SU-DHL-6 (cell line): ENCODE data around the gene PHKB.
"Not testable (repeated sequence)": the region's sequence is repeated elsewhere in the genome, so short reads cannot be mapped to it uniquely, and the experiment has no call there.

Source experiments
- H2AFZ ChIP-seq: fragments of 200-600 bp; sonication (generic); 2 replicates; pipeline ENCODE4 v1.6.1; 2014; ENCODE audit warnings: low read depth, mild to moderate bottlenecking, moderate library complexity, mixed read lengths, antibody characterized with exemption, low read length; ENCODE audit not compliant: severe bottlenecking
- H3F3A ChIP-seq: fragments of 200-600 bp; shearing (Covaris generic); 2 replicates; pipeline ENCODE4 v1.6.0; 2016; ENCODE audit warnings: antibody characterized with exemption, mild to moderate bottlenecking; ENCODE audit not compliant: insufficient read depth
- H3K27ac ChIP-seq: fragments of 200-600 bp; sonication (generic); 2 replicates; pipeline ENCODE4 v1.5.1; 2016; ENCODE audit warnings: low read depth, mild to moderate bottlenecking, low read length, moderate library complexity, mixed read lengths
- H3K27me3 ChIP-seq: fragments of 200-600 bp; sonication (generic), shearing (Covaris generic); 2 replicates; pipeline ENCODE4 v1.6.0; 2014; ENCODE audit warnings: mild to moderate bottlenecking, low read length
- H3K36me3 ChIP-seq: fragments of 200-600 bp; sonication (generic); 2 replicates; pipeline ENCODE4 v1.6.1; 2014; ENCODE audit warnings: mild to moderate bottlenecking, low read length, mixed read lengths
- H3K4me2 ChIP-seq: fragments of 300-600, 200-600 bp; shearing (Covaris generic), sonication (generic); 2 replicates; pipeline ENCODE4 v1.6.0; 2014; ENCODE audit warnings: low read length, low read depth, mild to moderate bottlenecking; ENCODE audit not compliant: poor library complexity, severe bottlenecking
- H3K4me3 ChIP-seq: fragments of 200-600 bp; sonication (generic); 2 replicates; pipeline ENCODE4 v1.5.1; 2014; ENCODE audit warnings: antibody characterized with exemption, low read length, mild to moderate bottlenecking, mixed read lengths; ENCODE audit not compliant: insufficient read depth, poor library complexity, severe bottlenecking
- H3K79me2 ChIP-seq: fragments of 200-600 bp; sonication (generic); 2 replicates; pipeline ENCODE4 v1.6.1; 2014; ENCODE audit warnings: mild to moderate bottlenecking, low read length, moderate library complexity; ENCODE audit not compliant: insufficient read depth
- H3K9ac ChIP-seq: fragments of 200-600 bp; sonication (generic); 2 replicates; pipeline ENCODE4 v1.7.0; 2014; ENCODE audit warnings: mild to moderate bottlenecking, low read length
- H3K9me2 ChIP-seq: fragments of 200-600 bp; sonication (generic); replicated peaks from 2 replicates; pipeline ENCODE4 v1.6.1; 2014; ENCODE audit warnings: low read length; ENCODE audit not compliant: insufficient read depth
- H3K9me3 ChIP-seq: fragments of 200-600 bp; sonication (generic); 2 replicates; pipeline ENCODE4 v1.6.1; 2014; ENCODE audit warnings: low read length, mixed read lengths; ENCODE audit not compliant: insufficient read depth
- H4K20me1 ChIP-seq: fragments of 200-600 bp; sonication (generic); 2 replicates; pipeline ENCODE4 v1.6.1; 2014; ENCODE audit warnings: low read depth, mild to moderate bottlenecking, antibody characterized with exemption, low read length, moderate library complexity, mixed read lengths
- EZH2phosphoT487 ChIP-seq: fragments of 200-600 bp; sonication (generic), shearing (Covaris generic); conservative IDR thresholded peaks from 2 replicates; pipeline ENCODE4 v1.6.1; 2018; ENCODE audit warnings: mild to moderate bottlenecking, antibody characterized with exemption, low read length, moderate library complexity, mixed read lengths
- TF ChIP-seq, protein P1 (sequence below): fragments of 200-600 bp; sonication (generic); IDR thresholded peaks from one replicate; pipeline ENCODE4 v1.5.1; 2017; ENCODE audit warnings: antibody characterized with exemption, mild to moderate bottlenecking, low read length, moderate library complexity; ENCODE audit not compliant: insufficient read depth, poor library complexity, severe bottlenecking

The PHKB gene

GRCh38 chr16:47667956-47668355 is 206.8 kb downstream of the PHKB start:
- H3K79me2 ChIP-seq = no peaks in the 10 kb centered on the region
- no peak overlapping the region for H3K4me2 ChIP-seq
- TF ChIP-seq, protein P1, sequence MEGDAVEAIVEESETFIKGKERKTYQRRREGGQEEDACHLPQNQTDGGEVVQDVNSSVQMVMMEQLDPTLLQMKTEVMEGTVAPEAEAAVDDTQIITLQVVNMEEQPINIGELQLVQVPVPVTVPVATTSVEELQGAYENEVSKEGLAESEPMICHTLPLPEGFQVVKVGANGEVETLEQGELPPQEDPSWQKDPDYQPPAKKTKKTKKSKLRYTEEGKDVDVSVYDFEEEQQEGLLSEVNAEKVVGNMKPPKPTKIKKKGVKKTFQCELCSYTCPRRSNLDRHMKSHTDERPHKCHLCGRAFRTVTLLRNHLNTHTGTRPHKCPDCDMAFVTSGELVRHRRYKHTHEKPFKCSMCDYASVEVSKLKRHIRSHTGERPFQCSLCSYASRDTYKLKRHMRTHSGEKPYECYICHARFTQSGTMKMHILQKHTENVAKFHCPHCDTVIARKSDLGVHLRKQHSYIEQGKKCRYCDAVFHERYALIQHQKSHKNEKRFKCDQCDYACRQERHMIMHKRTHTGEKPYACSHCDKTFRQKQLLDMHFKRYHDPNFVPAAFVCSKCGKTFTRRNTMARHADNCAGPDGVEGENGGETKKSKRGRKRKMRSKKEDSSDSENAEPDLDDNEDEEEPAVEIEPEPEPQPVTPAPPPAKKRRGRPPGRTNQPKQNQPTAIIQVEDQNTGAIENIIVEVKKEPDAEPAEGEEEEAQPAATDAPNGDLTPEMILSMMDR = no peak
- TF ChIP-seq EZH2phosphoT487 = no peak

DNA sequence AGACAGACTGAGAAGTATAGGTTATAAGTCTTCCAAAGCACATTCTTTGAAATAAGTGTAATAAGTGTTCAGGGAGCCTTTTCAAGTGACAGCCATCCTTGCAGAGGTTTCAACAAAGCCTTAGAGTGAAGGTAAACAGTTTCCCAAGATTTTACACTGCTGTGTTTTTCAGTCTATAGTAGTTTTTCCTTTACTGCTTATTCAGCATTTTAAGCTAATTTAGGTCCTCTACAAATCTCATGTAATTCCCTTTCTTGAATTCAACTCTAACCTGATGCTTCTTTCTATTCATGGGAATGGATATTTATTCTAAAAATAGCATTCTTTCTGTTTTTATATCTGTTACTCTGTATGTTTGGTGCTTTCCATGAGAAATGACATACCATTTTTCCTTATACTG is 211.3 kb downstream of the PHKB start:
- Histone ChIP-seq H3F3A (no peaks in the 10 kb centered on the region), H3K27ac (no peak overlapping the region), H3K9me3 (no peaks in the 10 kb centered on the region), H2AFZ (no peak overlapping the region), H3K9me2 (no peaks in the 10 kb centered on the region), H3K79me2 (no peaks in the 10 kb centered on the region), H3K9ac (no peak overlapping the region), H3K4me3 (no peak overlapping the region), H3K4me2 (no peak overlapping the region), H3K36me3 (peaks cover 10% of the 10 kb centered on the region), H4K20me1 (no peaks in the 10 kb centered on the region), H3K27me3 (no peaks in the 10 kb centered on the region)
- no peak for TF ChIP-seq EZH2phosphoT487
- TF ChIP-seq, protein P1 = no peak

More at GRCh38 chr16:47667956-47668355, 206.8 kb downstream of the PHKB start:
- Histone ChIP-seq H3K36me3 (peaks cover 3% of the 10 kb centered on the region; the same call in 1 of the 2 replicates), H3K9ac (no peak overlapping the region), H3K9me2 (no peaks in the 10 kb centered on the region), H4K20me1 (no peaks in the 10 kb centered on the region), H3K9me3 (no peaks in the 10 kb centered on the region), H3K27me3 (no peaks in the 10 kb centered on the region), H2AFZ (no peak overlapping the region), H3K4me3 (no peak overlapping the region), H3F3A (no peaks in the 10 kb centered on the region), H3K27ac (no peak overlapping the region)

DNA sequence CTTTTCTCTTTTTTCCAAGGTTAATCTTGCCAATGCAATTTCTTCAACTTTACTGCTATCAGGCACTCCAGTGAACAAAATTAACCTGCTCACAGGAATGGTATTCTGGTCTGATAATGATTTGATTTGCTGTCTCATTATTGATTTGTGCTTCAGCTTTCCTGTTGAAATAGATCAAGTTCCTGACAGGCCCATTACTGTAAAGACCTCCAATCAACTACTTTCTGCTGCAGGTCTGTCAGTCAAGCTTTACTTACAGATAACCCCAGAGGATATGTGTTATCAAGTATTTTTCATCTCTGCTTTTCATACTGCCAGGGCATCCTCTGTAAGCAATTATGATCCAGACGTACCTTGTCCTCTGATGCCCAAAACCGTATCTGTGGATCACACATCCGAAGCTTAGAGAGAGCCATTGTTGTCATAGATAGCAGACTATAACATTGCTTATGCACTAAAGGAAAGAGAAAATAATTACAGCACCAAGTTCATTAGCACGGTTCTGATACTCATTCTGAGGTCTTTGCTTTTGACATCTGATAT is 215.6 kb downstream of the PHKB start:
- no peak overlapping the region for H3K4me2 ChIP-seq
- TF ChIP-seq, protein P1 = no peak
- TF ChIP-seq EZH2phosphoT487 = no peak
- peaks cover 10% of the 10 kb centered on the region for H3K36me3 ChIP-seq
- H3K9me3 ChIP-seq = no peaks in the 10 kb centered on the region
- no peak overlapping the region for H3K4me3 ChIP-seq
- H4K20me1 ChIP-seq = no peaks in the 10 kb centered on the region
- H3K27ac ChIP-seq = no peak overlapping the region
- H3K9ac ChIP-seq = no peak overlapping the region
- H3K79me2 ChIP-seq = no peaks in the 10 kb centered on the region
- H3F3A ChIP-seq = no peaks in the 10 kb centered on the region
- H3K27me3 ChIP-seq = no peaks in the 10 kb centered on the region
- H3K9me2 ChIP-seq = no peaks in the 10 kb centered on the region
- H2AFZ ChIP-seq = no peak overlapping the region

GRCh38 chr16:47681571-47681970 is 220.4 kb downstream of the PHKB start:
- H3K79me2 ChIP-seq, H3K27ac ChIP-seq, H3F3A ChIP-seq, H3K9me3 ChIP-seq, H3K4me2 ChIP-seq, H3K36me3 ChIP-seq, H3K4me3 ChIP-seq, H3K9ac ChIP-seq, H2AFZ ChIP-seq, H3K9me2 ChIP-seq, H3K27me3 ChIP-seq, H4K20me1 ChIP-seq: not testable (repeated sequence)
